Endodermal cell (in vitro differentiated cells): Measurements from ENCODE around the gene DCAF5. TPM values are rescaled to one million over a fixed set of nuclear protein-coding genes. Genes with fewer than 3 reads are reported as not detected.

Experiments
- DNase-seq: peaks from one replicate; pipeline ENCODE4 v3.0.0-alpha.2; 2017
- H3K27ac ChIP-seq: 2 replicates; pipeline ENCODE4 v1.5.1; 2013; ENCODE audit warnings: mild to moderate bottlenecking, low read depth, low read length, moderate library complexity
- H3K27me3 ChIP-seq: 2 replicates; pipeline ENCODE4 v1.6.1; 2013; ENCODE audit warnings: mild to moderate bottlenecking, low read length, moderate library complexity; ENCODE audit not compliant: insufficient read depth, control insufficient read depth, poor library complexity, severe bottlenecking
- H3K36me3 ChIP-seq: 2 replicates; pipeline ENCODE4 v1.7.0; 2013; ENCODE audit warnings: mild to moderate bottlenecking, low read length, moderate library complexity; ENCODE audit not compliant: control insufficient read depth, insufficient read depth
- H3K4me1 ChIP-seq: one replicate; pipeline ENCODE4 v1.7.0; 2013; ENCODE audit warnings: low read length; ENCODE audit not compliant: control insufficient read depth, insufficient read depth
- H3K4me3 ChIP-seq: 2 replicates; pipeline ENCODE4 v1.5.1; 2013; ENCODE audit warnings: mild to moderate bottlenecking, low read length, moderate library complexity
- H3K9ac ChIP-seq: 2 replicates; pipeline ENCODE4 v1.6.1; 2013; ENCODE audit warnings: mild to moderate bottlenecking, low read length, moderate library complexity; ENCODE audit not compliant: poor library complexity, severe bottlenecking; ENCODE audit errors: extremely low read depth
- H3K9me3 ChIP-seq: 2 replicates; pipeline ENCODE4 v1.6.1; 2013; ENCODE audit warnings: mild to moderate bottlenecking, low read length, moderate library complexity; ENCODE audit not compliant: control insufficient read depth
- H3K27ac Mint-ChIP-seq: 2 replicates; pipeline ENCODE4 v1.8.0; 2020; ENCODE audit warnings: mixed read lengths
- H3K27me3 Mint-ChIP-seq: 2 replicates; pipeline ENCODE4 v1.8.0; 2021; ENCODE audit warnings: mild to moderate bottlenecking, mixed read lengths; ENCODE audit not compliant: insufficient read depth
- H3K36me3 Mint-ChIP-seq: 2 replicates; pipeline ENCODE4 v1.8.0; 2020; ENCODE audit warnings: low read depth, mixed read lengths
- H3K4me1 Mint-ChIP-seq: 2 replicates; pipeline ENCODE4 v1.8.0; 2020; ENCODE audit warnings: mixed read lengths
- H3K4me3 Mint-ChIP-seq: 2 replicates; pipeline ENCODE4 v1.8.0; 2020; ENCODE audit warnings: mild to moderate bottlenecking, moderate library complexity, mixed read lengths
- H3K9me3 Mint-ChIP-seq: 2 replicates; pipeline ENCODE4 v1.8.0; 2020; ENCODE audit warnings: mild to moderate bottlenecking, mixed read lengths
- WGBS, 2 experiments: methylation state at CpG; one replicate each; pipeline versions ENCODE4 v1.1.5 to v1.1.7; 2013; ENCODE audit warnings: missing lambda C conversion rate in 2 of 2, mixed read lengths in 1 of 2; ENCODE audit not compliant: insufficient coverage in 1 of 2, insufficient read length in 1 of 2; 5-methylcytosine and 5-hydroxymethylcytosine counted together
- total RNA-seq, 2 donors: library from RNA; stranded (reverse); fragmentation: NEBNext Ultra II Directional in 1 of 2; extraction: Animal tissue kit (Norgen Biotek cat#: 25700) in 1 of 2; gene quantifications; 2 replicates in 1 of 2; 3 replicates in 1 of 2; pipeline ENCODE4 v1.2.1, GENCODE V29; 2021
- TF ChIP-seq, protein P1 (sequence below): fragments of 200-600 bp; sonication (generic); conservative IDR thresholded peaks from 2 replicates; pipeline ENCODE4 v1.5.0; 2021; ENCODE audit warnings: antibody characterized with exemption, mild to moderate bottlenecking

Gene DCAF5
- total RNA-seq, 2 donors from 2014 or later, result 61.1 to 69.6 TPM

DNA sequence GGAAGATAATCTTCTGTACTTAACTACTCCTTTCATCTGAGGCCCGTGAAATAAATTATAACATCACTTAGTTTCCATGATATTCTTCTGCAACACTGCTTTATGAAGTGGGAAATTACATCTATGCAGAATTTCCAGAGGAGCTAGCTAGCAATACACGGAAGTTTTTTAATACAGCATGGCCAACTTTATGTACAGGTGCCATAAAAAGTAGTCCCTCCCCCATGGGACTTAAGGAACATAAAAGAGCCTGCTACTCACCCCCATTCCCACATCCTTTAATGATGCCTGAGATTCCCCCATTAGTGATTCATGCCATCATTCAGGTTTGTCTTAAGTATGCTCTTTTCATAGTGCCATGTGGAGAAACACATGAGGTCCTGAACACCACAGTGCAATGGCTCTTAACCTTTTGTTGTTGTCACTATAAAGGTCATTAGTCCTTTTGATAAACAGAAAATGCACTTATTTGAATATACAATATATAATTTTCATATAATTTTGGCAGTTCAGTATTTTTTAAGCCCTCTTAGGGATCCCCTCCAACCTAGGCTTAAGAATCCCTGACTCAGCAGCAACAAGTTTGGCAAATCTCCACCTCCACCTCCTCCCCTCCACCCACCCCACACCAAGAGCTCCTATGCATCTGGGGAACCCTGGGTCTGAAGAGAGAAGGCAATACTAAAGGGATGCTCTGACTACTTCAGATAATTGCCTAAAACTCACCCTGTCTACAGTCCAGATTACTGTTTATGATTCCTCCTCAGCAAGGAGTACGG lies 37.3 kb downstream of the DCAF5 start:
- no peak for DNase-seq
- TF ChIP-seq, protein P1, sequence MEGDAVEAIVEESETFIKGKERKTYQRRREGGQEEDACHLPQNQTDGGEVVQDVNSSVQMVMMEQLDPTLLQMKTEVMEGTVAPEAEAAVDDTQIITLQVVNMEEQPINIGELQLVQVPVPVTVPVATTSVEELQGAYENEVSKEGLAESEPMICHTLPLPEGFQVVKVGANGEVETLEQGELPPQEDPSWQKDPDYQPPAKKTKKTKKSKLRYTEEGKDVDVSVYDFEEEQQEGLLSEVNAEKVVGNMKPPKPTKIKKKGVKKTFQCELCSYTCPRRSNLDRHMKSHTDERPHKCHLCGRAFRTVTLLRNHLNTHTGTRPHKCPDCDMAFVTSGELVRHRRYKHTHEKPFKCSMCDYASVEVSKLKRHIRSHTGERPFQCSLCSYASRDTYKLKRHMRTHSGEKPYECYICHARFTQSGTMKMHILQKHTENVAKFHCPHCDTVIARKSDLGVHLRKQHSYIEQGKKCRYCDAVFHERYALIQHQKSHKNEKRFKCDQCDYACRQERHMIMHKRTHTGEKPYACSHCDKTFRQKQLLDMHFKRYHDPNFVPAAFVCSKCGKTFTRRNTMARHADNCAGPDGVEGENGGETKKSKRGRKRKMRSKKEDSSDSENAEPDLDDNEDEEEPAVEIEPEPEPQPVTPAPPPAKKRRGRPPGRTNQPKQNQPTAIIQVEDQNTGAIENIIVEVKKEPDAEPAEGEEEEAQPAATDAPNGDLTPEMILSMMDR, result no peak
- Mint-ChIP-seq H3K9me3 (no peaks in the 10 kb centered on the region), H3K27me3 (no peaks in the 10 kb centered on the region), H3K27ac (no peak overlapping the region), H3K4me3 (no peak overlapping the region), H3K4me1 (peaks cover 21% of the 10 kb centered on the region), H3K36me3 (peaks cover 42% of the 10 kb centered on the region)
- Histone ChIP-seq H3K4me1 (peaks cover 3% of the 10 kb centered on the region), H3K9ac (no peak overlapping the region), H3K4me3 (no peak overlapping the region), H3K9me3 (no peaks in the 10 kb centered on the region), H3K27me3 (no peaks in the 10 kb centered on the region), H3K27ac (no peak overlapping the region), H3K36me3 (peaks cover 100% of the 10 kb centered on the region)
- WGBS, 2 experiments, result 93 to 95% methylated on average over 1 to 3 of the region's 3 CpGs

DNA sequence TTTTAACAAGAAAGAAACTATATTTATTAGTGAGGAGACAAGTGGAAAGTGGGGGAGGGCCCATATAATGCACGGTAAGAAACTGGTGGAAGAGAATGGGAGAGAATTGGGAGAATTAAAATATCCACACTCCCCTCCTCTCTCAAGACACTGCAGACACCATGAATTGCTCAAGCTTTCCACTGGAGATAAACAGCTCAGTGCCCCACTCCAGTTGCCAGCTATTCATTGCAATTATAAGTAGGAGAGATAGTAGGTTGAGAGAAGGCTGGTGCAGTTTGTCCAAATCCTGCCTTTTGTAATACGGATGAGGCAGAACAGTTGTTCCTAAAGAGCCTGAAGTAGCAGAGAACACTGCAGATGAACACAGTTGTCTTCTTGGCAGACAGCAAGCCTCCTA lies 38.2 kb downstream of the DCAF5 start:
- no peak overlapping the region for H3K9ac ChIP-seq
- TF ChIP-seq, protein P1, result no peak
- Mint-ChIP-seq H3K9me3 (no peaks in the 10 kb centered on the region), H3K27me3 (no peaks in the 10 kb centered on the region), H3K36me3 (peaks cover 44% of the 10 kb centered on the region), H3K4me1 (peaks cover 21% of the 10 kb centered on the region), H3K27ac (no peak overlapping the region), H3K4me3 (no peak overlapping the region)
- no peak overlapping the region for H3K4me3 ChIP-seq
- peaks cover 100% of the 10 kb centered on the region for H3K36me3 ChIP-seq
- no peaks in the 10 kb centered on the region for H3K27me3 ChIP-seq
- peaks cover 3% of the 10 kb centered on the region for H3K4me1 ChIP-seq
- no peak overlapping the region for H3K27ac ChIP-seq
- DNase-seq, result no peak
- WGBS, 2 experiments, result 88 to 98% methylated on average over 1 of the region's 2 CpGs
- no peaks in the 10 kb centered on the region for H3K9me3 ChIP-seq

DNA sequence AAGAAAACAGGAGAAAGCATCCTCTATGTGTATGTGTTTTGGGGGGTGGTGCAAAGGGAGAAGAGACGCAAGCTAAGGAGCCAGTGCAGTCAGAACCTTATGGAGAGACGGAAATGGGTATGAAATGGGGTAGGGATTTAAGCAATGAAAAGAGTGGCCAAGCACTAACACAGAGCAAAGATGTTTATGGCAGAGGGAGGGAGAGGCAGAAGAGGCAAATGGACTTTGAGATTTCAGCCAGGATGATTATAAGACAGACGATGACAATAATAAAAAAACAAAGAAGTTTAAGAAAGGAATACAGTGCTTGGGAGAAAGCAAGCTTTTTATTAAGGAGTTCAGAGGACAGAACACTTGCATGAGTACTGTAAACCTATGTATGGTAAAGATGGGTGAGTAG lies 44.6 kb downstream of the DCAF5 start:
- WGBS, 2 experiments, result 95 to 100% methylated on average over 3 of the region's 3 CpGs
- H3K36me3 Mint-ChIP-seq, result peaks cover 14% of the 10 kb centered on the region
- peaks cover 3% of the 10 kb centered on the region for H3K4me1 Mint-ChIP-seq
- Histone ChIP-seq H3K27ac (no peak overlapping the region), H3K4me1 (no peaks in the 10 kb centered on the region), H3K9me3 (no peaks in the 10 kb centered on the region), H3K4me3 (no peak overlapping the region), H3K9ac (no peak overlapping the region), H3K27me3 (no peaks in the 10 kb centered on the region), H3K36me3 (peaks cover 81% of the 10 kb centered on the region)
- H3K27ac Mint-ChIP-seq, result no peak overlapping the region
- no peaks in the 10 kb centered on the region for H3K27me3 Mint-ChIP-seq
- no peak overlapping the region for H3K4me3 Mint-ChIP-seq
- DNase-seq, result no peak
- TF ChIP-seq, protein P1, result no peak
- no peaks in the 10 kb centered on the region for H3K9me3 Mint-ChIP-seq
